ENCODE results near the gene NME7.

Gene NME7

DNA sequence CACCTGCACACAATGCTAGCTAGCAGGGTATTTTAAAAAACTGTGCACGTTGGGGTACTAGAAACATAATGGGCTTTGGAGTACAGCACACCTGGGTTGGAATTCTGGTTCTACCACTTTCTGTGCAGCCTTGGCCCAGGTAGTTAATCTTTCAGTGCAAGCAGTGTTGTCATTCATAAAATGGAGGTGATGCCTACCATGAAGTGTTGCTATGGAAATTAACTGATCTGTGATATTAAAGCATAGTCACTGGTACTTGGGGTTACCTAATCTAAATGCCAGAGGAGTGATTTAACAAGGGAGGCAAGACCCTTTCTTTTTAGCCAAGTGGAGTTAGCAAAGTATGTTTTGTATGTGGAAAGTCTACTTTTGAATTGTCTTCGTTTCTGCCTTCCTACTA is 243.1 kb downstream of the NME7 start:
- Histone ChIP-seq H3K9me3 (ENCODE audit: control insufficient read depth in 1 of 2, low read length in 2 of 2) (no peaks in the 10 kb centered on the region), H3K36me3 (ENCODE audit: control insufficient read depth in 1 of 2, insufficient read depth in 2 of 2, low read length in 2 of 2) (peaks cover 60 to 86% of the 10 kb centered on the region in 2 donors), H3K27ac (ENCODE audit: low read depth, low read length) (no peak overlapping the region), H3K4me1 (ENCODE audit: control insufficient read depth in 1 of 2, insufficient read depth in 2 of 2, low read length in 2 of 2) (peaks cover 16 to 29% of the 10 kb centered on the region in 2 donors), H3K27me3 (ENCODE audit: control insufficient read depth in 1 of 2, insufficient read depth in 2 of 2, low read length in 2 of 2) (no peaks in the 10 kb centered on the region), H3K4me3 (ENCODE audit: low read depth in 1 of 2, low read length in 2 of 2) (no peak overlapping the region), H3K9ac (ENCODE audit: low read depth in 1 of 2, low read length in 2 of 2) (no peak overlapping the region)

DNA sequence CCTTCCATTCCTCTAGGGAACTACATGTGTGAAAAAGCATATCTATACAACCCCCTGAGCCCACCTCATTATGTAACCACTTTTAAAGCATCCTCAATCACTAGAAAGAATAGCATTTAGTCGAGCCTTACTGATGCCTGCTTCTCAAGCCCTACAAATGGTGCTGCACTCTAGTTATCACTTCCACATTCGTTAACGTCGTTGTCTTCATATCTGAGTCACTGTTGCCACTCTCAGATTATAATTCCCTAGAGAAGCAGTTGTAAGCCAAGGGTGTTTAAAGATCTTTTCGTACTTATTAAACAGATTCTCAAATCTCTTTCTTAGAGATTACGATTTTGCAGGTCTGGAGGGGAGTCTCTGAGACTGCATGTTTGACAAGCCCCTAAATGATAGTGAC is 244.6 kb downstream of the NME7 start:
- H3K27me3 ChIP-seq (ENCODE audit: control insufficient read depth in 1 of 2, insufficient read depth in 2 of 2, low read length in 2 of 2): no peaks in the 10 kb centered on the region
- no peak overlapping the region for H3K4me3 ChIP-seq (ENCODE audit: low read depth in 1 of 2, low read length in 2 of 2)
- H3K9me3 ChIP-seq (ENCODE audit: control insufficient read depth in 1 of 2, low read length in 2 of 2): no peaks in the 10 kb centered on the region
- H3K9ac ChIP-seq (ENCODE audit: low read depth in 1 of 2, low read length in 2 of 2): no peak overlapping the region
- H3K4me1 ChIP-seq (ENCODE audit: control insufficient read depth in 1 of 2, insufficient read depth in 2 of 2, low read length in 2 of 2): peaks cover 20 to 44% of the 10 kb centered on the region in 2 donors
- peaks cover 50 to 83% of the 10 kb centered on the region in 2 donors for H3K36me3 ChIP-seq (ENCODE audit: control insufficient read depth in 1 of 2, insufficient read depth in 2 of 2, low read length in 2 of 2)
- no peak overlapping the region for H3K27ac ChIP-seq (ENCODE audit: low read depth, low read length)

DNA sequence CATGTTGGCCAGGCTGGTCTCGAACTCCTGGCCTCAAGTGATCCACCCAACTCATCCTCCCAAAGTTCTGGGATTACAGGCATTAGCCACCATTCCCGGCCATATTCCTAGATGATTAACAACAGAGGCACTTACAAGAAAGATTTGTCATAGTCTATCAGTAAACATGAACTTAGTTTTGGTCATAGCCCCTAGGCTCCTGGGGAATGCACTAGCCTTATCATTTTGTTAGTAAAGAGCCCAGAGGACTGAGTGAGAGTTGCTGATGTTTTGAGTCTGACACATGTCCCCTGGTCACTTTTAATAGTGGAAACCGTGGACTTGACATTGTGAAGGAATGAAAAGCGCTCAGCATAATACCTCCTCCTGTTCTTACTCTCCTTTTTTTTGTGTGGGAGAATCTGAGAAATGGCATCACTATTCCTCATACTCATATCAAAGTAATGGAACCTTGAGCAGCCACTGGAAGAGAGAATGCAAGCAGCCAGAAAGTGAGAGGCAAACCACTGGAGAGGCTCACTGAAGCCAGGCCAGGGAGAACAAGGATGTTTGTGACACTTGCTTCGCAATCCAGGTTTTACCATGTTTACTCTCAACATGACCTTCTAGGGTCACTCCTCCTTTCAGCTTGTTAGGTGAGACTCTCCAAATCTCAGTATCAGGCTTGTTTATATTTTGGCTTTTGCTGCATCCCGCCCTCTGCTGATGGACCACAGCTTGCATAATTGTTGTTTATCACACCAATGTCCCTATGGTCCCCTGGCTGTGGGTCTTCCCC is 246.3 kb downstream of the NME7 start:
- Histone ChIP-seq H3K4me3 (ENCODE audit: low read depth in 1 of 2, low read length in 2 of 2) (no peak overlapping the region), H3K27ac (ENCODE audit: low read depth, low read length) (no peak overlapping the region), H3K36me3 (ENCODE audit: control insufficient read depth in 1 of 2, insufficient read depth in 2 of 2, low read length in 2 of 2) (peaks cover 45 to 81% of the 10 kb centered on the region in 2 donors), H3K9me3 (ENCODE audit: control insufficient read depth in 1 of 2, low read length in 2 of 2) (no peaks in the 10 kb centered on the region), H3K27me3 (ENCODE audit: control insufficient read depth in 1 of 2, insufficient read depth in 2 of 2, low read length in 2 of 2) (no peaks in the 10 kb centered on the region), H3K4me1 (ENCODE audit: control insufficient read depth in 1 of 2, insufficient read depth in 2 of 2, low read length in 2 of 2) (peaks cover 33 to 54% of the 10 kb centered on the region in 2 donors), H3K9ac (ENCODE audit: low read depth in 1 of 2, low read length in 2 of 2) (no peak overlapping the region)

DNA sequence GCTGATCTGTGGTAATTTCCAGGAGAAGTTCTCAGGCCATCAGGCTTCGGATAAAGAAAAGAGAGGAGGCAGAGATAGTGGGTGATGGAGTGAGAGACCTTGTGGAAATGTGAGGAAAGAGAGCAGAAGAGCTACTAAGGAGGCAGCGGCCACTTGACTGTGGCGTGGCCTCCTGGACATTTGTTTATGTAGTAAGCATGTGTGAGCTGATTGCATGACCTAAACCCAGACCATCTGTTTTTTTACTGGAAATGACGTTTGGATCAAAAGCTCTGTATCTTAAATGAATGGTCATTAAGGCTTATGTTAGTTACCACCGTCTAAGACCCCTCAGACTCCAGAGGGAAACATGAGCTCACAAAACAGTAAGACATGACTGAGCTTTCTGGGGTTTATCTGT is 247.5 kb downstream of the NME7 start:
- no peak overlapping the region for H3K4me3 ChIP-seq (ENCODE audit: low read depth in 1 of 2, low read length in 2 of 2)
- H3K27me3 ChIP-seq (ENCODE audit: control insufficient read depth in 1 of 2, insufficient read depth in 2 of 2, low read length in 2 of 2): no peaks in the 10 kb centered on the region
- no peak overlapping the region for H3K27ac ChIP-seq (ENCODE audit: low read depth, low read length)
- H3K4me1 ChIP-seq (ENCODE audit: control insufficient read depth in 1 of 2, insufficient read depth in 2 of 2, low read length in 2 of 2): peaks cover 43 to 60% of the 10 kb centered on the region in 2 donors
- H3K9ac ChIP-seq (ENCODE audit: low read depth in 1 of 2, low read length in 2 of 2): no peak overlapping the region
- H3K36me3 ChIP-seq (ENCODE audit: control insufficient read depth in 1 of 2, insufficient read depth in 2 of 2, low read length in 2 of 2): peaks cover 36 to 75% of the 10 kb centered on the region in 2 donors
- H3K9me3 ChIP-seq (ENCODE audit: control insufficient read depth in 1 of 2, low read length in 2 of 2): no peaks in the 10 kb centered on the region

GRCh38 chr1:169119405-169119804 is 248.2 kb downstream of the NME7 start:
- Histone ChIP-seq H3K4me3 (ENCODE audit: low read depth in 1 of 2, low read length in 2 of 2) (no peak overlapping the region), H3K27me3 (ENCODE audit: control insufficient read depth in 1 of 2, insufficient read depth in 2 of 2, low read length in 2 of 2) (no peaks in the 10 kb centered on the region), H3K27ac (ENCODE audit: low read depth, low read length) (no peak overlapping the region), H3K36me3 (ENCODE audit: control insufficient read depth in 1 of 2, insufficient read depth in 2 of 2, low read length in 2 of 2) (peaks cover 31 to 71% of the 10 kb centered on the region in 2 donors), H3K9ac (ENCODE audit: low read depth in 1 of 2, low read length in 2 of 2) (no peak overlapping the region), H3K9me3 (ENCODE audit: control insufficient read depth in 1 of 2, low read length in 2 of 2) (no peaks in the 10 kb centered on the region), H3K4me1 (ENCODE audit: control insufficient read depth in 1 of 2, insufficient read depth in 2 of 2, low read length in 2 of 2) (peaks cover 43 to 57% of the 10 kb centered on the region in 2 donors)

- no peak overlapping the region for H3K4me3 ChIP-seq (ENCODE audit: low read depth in 1 of 2, low read length in 2 of 2)
- H3K27me3 ChIP-seq (ENCODE audit: control insufficient read depth in 1 of 2, insufficient read depth in 2 of 2, low read length in 2 of 2): no peaks in the 10 kb centered on the region
- H3K36me3 ChIP-seq (ENCODE audit: control insufficient read depth in 1 of 2, insufficient read depth in 2 of 2, low read length in 2 of 2): peaks cover 39 to 73% of the 10 kb centered on the region in 2 donors
- peaks cover 52 to 62% of the 10 kb centered on the region in 2 donors for H3K4me1 ChIP-seq (ENCODE audit: control insufficient read depth in 1 of 2, insufficient read depth in 2 of 2, low read length in 2 of 2)
- H3K27ac ChIP-seq (ENCODE audit: low read depth, low read length): peak overlapping the region; percentile 27
- no peaks in the 10 kb centered on the region for H3K9me3 ChIP-seq (ENCODE audit: control insufficient read depth in 1 of 2, low read length in 2 of 2)
- H3K9ac ChIP-seq (ENCODE audit: low read depth in 1 of 2, low read length in 2 of 2): no peak overlapping the region
Observed at GRCh38 chr1:169118227-169118626, 249.4 kb downstream of the NME7 start.

DNA sequence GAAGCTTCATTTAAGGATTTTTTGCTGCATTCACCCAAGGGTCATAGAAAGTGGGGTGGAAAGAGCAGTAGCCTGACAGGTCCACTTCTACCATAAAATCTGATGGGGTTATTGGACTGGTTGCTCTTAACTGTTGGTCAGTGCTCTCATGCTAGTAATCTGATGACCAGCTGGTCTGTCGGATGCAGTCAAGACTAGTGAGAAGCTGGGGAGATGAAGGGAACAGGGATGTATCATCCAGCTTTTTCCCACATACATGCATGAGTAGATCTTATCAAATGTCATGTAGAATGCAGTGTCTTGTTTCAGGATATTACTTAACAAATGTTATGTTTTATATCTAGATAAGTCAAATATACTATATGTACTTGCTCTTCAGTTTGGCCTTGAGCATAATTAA is 250.0 kb downstream of the NME7 start:
- Histone ChIP-seq H3K4me1 (ENCODE audit: control insufficient read depth in 1 of 2, insufficient read depth in 2 of 2, low read length in 2 of 2) (peaks cover 56 to 65% of the 10 kb centered on the region in 2 donors), H3K36me3 (ENCODE audit: control insufficient read depth in 1 of 2, insufficient read depth in 2 of 2, low read length in 2 of 2) (peaks cover 37 to 70% of the 10 kb centered on the region in 2 donors), H3K9ac (ENCODE audit: low read depth in 1 of 2, low read length in 2 of 2) (no peak overlapping the region), H3K9me3 (ENCODE audit: control insufficient read depth in 1 of 2, low read length in 2 of 2) (no peaks in the 10 kb centered on the region), H3K4me3 (ENCODE audit: low read depth in 1 of 2, low read length in 2 of 2) (no peak overlapping the region), H3K27me3 (ENCODE audit: control insufficient read depth in 1 of 2, insufficient read depth in 2 of 2, low read length in 2 of 2) (no peaks in the 10 kb centered on the region), H3K27ac (ENCODE audit: low read depth, low read length) (no peak overlapping the region)

DNA sequence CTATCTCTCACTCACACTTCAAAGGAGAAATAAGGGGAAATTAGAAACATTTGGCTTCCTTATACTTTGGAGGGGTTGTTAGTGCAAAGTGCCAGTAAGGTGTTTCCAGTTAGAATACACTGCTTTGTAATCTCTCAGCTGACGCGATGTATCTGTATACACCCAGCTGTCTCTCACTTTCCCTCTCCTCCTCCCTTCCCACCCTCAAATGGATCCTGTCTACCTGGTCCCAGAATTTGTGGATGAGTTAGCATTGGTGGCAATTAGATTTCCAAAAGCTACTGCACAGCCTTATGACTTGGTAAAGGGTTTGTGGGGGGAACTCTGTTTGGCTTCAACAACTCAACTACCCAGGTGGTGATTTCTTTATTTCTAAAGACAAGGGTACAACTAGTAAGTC is 250.6 kb downstream of the NME7 start:
- peaks cover 40 to 72% of the 10 kb centered on the region in 2 donors for H3K36me3 ChIP-seq (ENCODE audit: control insufficient read depth in 1 of 2, insufficient read depth in 2 of 2, low read length in 2 of 2)
- peak overlapping the region; percentile 12 to 26 for H3K9ac ChIP-seq (ENCODE audit: low read depth in 1 of 2, low read length in 2 of 2)
- H3K4me1 ChIP-seq (ENCODE audit: control insufficient read depth in 1 of 2, insufficient read depth in 2 of 2, low read length in 2 of 2): peaks cover 62 to 71% of the 10 kb centered on the region in 2 donors
- no peaks in the 10 kb centered on the region for H3K27me3 ChIP-seq (ENCODE audit: control insufficient read depth in 1 of 2, insufficient read depth in 2 of 2, low read length in 2 of 2)
- H3K4me3 ChIP-seq (ENCODE audit: low read depth in 1 of 2, low read length in 2 of 2): no peak overlapping the region
- H3K9me3 ChIP-seq (ENCODE audit: control insufficient read depth in 1 of 2, low read length in 2 of 2): no peaks in the 10 kb centered on the region
- no peak overlapping the region for H3K27ac ChIP-seq (ENCODE audit: low read depth, low read length)

- no peaks in the 10 kb centered on the region for H3K27me3 ChIP-seq (ENCODE audit: control insufficient read depth in 1 of 2, insufficient read depth in 2 of 2, low read length in 2 of 2)
- peak overlapping the region; percentile 31 to 59 for H3K4me3 ChIP-seq (ENCODE audit: low read depth in 1 of 2, low read length in 2 of 2)
- peaks cover 41 to 71% of the 10 kb centered on the region in 2 donors for H3K36me3 ChIP-seq (ENCODE audit: control insufficient read depth in 1 of 2, insufficient read depth in 2 of 2, low read length in 2 of 2)
- H3K4me1 ChIP-seq (ENCODE audit: control insufficient read depth in 1 of 2, insufficient read depth in 2 of 2, low read length in 2 of 2): peaks cover 62 to 81% of the 10 kb centered on the region in 2 donors
- H3K27ac ChIP-seq (ENCODE audit: low read depth, low read length): peak overlapping the region; percentile 11
- H3K9me3 ChIP-seq (ENCODE audit: control insufficient read depth in 1 of 2, low read length in 2 of 2): no peaks in the 10 kb centered on the region
- H3K9ac ChIP-seq (ENCODE audit: low read depth in 1 of 2, low read length in 2 of 2): peak overlapping the region; percentile 19 to 33
Observed at GRCh38 chr1:169115891-169116585, 251.6 kb downstream of the NME7 start.

- Histone ChIP-seq H3K4me1 (ENCODE audit: control insufficient read depth in 1 of 2, insufficient read depth in 2 of 2, low read length in 2 of 2) (peaks cover 67 to 72% of the 10 kb centered on the region in 2 donors), H3K36me3 (ENCODE audit: control insufficient read depth in 1 of 2, insufficient read depth in 2 of 2, low read length in 2 of 2) (peaks cover 36 to 54% of the 10 kb centered on the region in 2 donors), H3K27me3 (ENCODE audit: control insufficient read depth in 1 of 2, insufficient read depth in 2 of 2, low read length in 2 of 2) (no peaks in the 10 kb centered on the region), H3K9ac (ENCODE audit: low read depth in 1 of 2, low read length in 2 of 2) (peak overlapping the region in 1 of 2 donors; percentile 9), H3K9me3 (ENCODE audit: control insufficient read depth in 1 of 2, low read length in 2 of 2) (no peaks in the 10 kb centered on the region), H3K4me3 (ENCODE audit: low read depth in 1 of 2, low read length in 2 of 2) (peak overlapping the region in 1 of 2 donors; percentile 41), H3K27ac (ENCODE audit: low read depth, low read length) (peak overlapping the region; percentile 54)
Observed at GRCh38 chr1:169113613-169114119, 253.9 kb downstream of the NME7 start.
